Measurements from ENCODE around the gene NDUFB11.
A peak's percentile ranks its signal among the peaks of the same experiment; 100 is the strongest.

NDUFB11 gene

GRCh38 chrX:47169726-47170515 lies 25.4 kb upstream of the NDUFB11 start:
- TF ChIP-seq, protein P1, sequence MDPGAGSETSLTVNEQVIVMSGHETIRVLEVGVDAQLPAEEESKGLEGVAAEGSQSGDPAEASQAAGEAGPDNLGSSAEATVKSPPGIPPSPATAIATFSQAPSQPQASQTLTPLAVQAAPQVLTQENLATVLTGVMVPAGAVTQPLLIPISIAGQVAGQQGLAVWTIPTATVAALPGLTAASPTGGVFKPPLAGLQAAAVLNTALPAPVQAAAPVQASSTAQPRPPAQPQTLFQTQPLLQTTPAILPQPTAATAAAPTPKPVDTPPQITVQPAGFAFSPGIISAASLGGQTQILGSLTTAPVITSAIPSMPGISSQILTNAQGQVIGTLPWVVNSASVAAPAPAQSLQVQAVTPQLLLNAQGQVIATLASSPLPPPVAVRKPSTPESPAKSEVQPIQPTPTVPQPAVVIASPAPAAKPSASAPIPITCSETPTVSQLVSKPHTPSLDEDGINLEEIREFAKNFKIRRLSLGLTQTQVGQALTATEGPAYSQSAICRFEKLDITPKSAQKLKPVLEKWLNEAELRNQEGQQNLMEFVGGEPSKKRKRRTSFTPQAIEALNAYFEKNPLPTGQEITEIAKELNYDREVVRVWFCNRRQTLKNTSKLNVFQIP (CRISPR knock-in tag; IDR thresholded peaks at IDR 0.05; ENCODE audit: borderline replicate concordance, low read depth): no peak
- TF ChIP-seq ARNTL (CRISPR knock-in tag; IDR thresholded peaks at IDR 0.05; ENCODE audit: borderline replicate concordance, low read depth) (no peak), OSR1 (CRISPR knock-in tag; IDR thresholded peaks at IDR 0.05) (no peak), RARB (CRISPR knock-in tag; IDR thresholded peaks at IDR 0.05) (no peak), ZFP30 (CRISPR knock-in tag; IDR thresholded peaks at IDR 0.05) (no peak), GLIS3 (CRISPR knock-in tag; IDR thresholded peaks at IDR 0.05) (no peak), ZC3H10 (CRISPR knock-in tag; IDR thresholded peaks at IDR 0.05) (no peak), ISL1 (CRISPR knock-in tag; IDR thresholded peaks at IDR 0.05) (no peak), ZNF70 (CRISPR knock-in tag; IDR thresholded peaks at IDR 0.05) (no peak), BACH2 (CRISPR knock-in tag; IDR thresholded peaks at IDR 0.05; ENCODE audit: borderline replicate concordance) (no peak), TOX (CRISPR knock-in tag; IDR thresholded peaks at IDR 0.05; ENCODE audit: borderline replicate concordance) (no peak), ZNF565 (CRISPR knock-in tag; conservative IDR thresholded peaks at IDR 0.05; ENCODE audit: low read depth) (no peak), ZNF8 (CRISPR knock-in tag; IDR thresholded peaks at IDR 0.05) (no peak), ZFP3 (CRISPR knock-in tag; IDR thresholded peaks at IDR 0.05) (no peak), SNAI2 (CRISPR knock-in tag; IDR thresholded peaks at IDR 0.05) (no peak), ESRRG (CRISPR knock-in tag; IDR thresholded peaks at IDR 0.05) (no peak), PPARA (CRISPR knock-in tag; IDR thresholded peaks at IDR 0.05; ENCODE audit: borderline replicate concordance) (no peak), CREB5 (CRISPR knock-in tag; IDR thresholded peaks at IDR 0.05; ENCODE audit: low read depth) (no peak), CSDC2 (CRISPR knock-in tag; IDR thresholded peaks at IDR 0.05) (no peak), TCF4 (CRISPR knock-in tag; IDR thresholded peaks at IDR 0.05; ENCODE audit: borderline replicate concordance) (no peak)
- ATAC-seq: peak; percentile 14; the same call in 1 of the 3 replicates

DNA sequence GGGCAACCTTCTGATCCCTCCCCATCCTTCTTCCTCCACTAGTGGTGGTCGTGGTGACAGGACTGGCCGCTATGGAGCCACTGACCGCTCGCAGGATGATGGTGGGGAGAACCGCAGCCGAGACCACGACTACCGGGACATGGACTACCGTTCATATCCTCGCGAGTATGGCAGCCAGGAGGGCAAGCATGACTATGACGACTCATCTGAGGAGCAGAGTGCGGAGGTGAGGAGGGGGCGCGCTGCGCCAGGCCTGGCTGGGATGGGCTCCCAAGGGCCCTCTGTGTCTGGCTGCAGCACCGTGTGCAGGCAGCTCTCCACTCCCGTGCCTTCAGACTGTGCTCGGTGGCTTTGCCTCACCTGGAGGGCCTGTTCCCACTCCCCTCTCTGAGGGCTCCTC lies 24.8 kb upstream of the NDUFB11 start:
- ATAC-seq: no peak
- TF ChIP-seq, protein P1 (CRISPR knock-in tag; IDR thresholded peaks at IDR 0.05; ENCODE audit: borderline replicate concordance, low read depth): no peak

- TF ChIP-seq RARB (CRISPR knock-in tag; IDR thresholded peaks at IDR 0.05) (no peak), ZNF70 (CRISPR knock-in tag; IDR thresholded peaks at IDR 0.05) (no peak), PPARA (CRISPR knock-in tag; IDR thresholded peaks at IDR 0.05; ENCODE audit: borderline replicate concordance) (no peak), ZNF8 (CRISPR knock-in tag; IDR thresholded peaks at IDR 0.05) (no peak), ISL1 (CRISPR knock-in tag; IDR thresholded peaks at IDR 0.05) (no peak), TOX (CRISPR knock-in tag; IDR thresholded peaks at IDR 0.05; ENCODE audit: borderline replicate concordance) (no peak), ESRRG (CRISPR knock-in tag; IDR thresholded peaks at IDR 0.05) (no peak), CSRNP3 (CRISPR knock-in tag; IDR thresholded peaks at IDR 0.05) (no peak), GLIS3 (CRISPR knock-in tag; IDR thresholded peaks at IDR 0.05) (no peak), ARNTL (CRISPR knock-in tag; IDR thresholded peaks at IDR 0.05; ENCODE audit: borderline replicate concordance, low read depth) (no peak)
- TF ChIP-seq, protein P1 (CRISPR knock-in tag; IDR thresholded peaks at IDR 0.05; ENCODE audit: borderline replicate concordance, low read depth): no peak
- ATAC-seq: no peak
These were observed 24.1 kb upstream of the NDUFB11 start for GRCh38 chrX:47168495-47169073.

All from SK-N-SH treated with all-trans-retinoic acid at 6 μM for 48 hours (cell line).